Measurements from ENCODE around the gene CDKL5.

CDKL5 gene

DNA sequence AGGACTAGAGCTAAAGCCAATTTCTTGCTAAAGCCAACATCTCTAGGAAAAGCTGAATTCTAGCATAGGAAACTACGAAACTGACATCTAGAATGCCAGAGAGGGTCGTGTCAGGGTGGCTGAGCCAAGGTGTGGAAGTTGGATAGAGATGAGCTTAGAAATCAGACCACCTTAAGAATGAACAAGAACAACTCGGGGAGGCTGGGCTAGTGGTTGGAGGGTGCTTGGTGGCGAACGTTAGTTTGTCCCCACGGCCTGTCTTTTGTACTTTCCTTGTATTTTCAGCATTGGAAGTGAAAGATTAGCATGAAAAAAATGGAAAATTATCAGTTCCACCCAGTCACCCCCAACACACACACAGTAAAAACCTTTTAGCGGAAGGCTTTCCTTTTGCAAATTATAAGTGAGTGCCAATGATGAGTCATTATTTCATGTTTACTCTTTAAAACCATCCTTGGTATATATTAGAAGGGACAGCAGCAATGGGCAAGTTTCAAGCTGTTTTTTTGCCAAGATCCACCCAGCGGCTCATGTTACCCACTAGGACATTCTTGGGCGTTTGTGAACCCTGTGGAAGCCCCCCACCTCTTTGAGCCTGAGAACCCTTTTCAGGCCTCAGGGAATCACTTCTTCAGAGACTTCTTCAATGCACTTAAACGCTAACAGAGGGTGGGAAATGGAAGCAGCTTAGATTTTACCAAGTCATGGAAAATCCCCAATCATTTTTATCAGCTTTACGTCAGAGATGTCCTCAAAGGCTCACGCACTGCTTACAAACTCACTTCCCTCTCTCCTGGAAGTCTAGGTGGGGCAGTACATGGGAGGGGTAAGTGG lies 277.2 kb downstream of the CDKL5 start:
- DNase-seq = no peak
